WTC11 (cell line): ENCODE data around the gene SLC1A7.

Experiments used
- CBFB ChIP-seq: sonication (generic); formaldehyde crosslinking; IDR thresholded peaks from 2 replicates; pipeline ENCODE4 v1.8.1; 2022; ENCODE audit warnings: mild to moderate bottlenecking, low read depth, missing genetic modification reagents
- CTCF ChIP-seq: fragments of 200-600 bp; IDR thresholded peaks from 2 replicates; pipeline ENCODE4 v1.8.0; 2022; ENCODE audit warnings: antibody characterized with exemption
- E2F4 ChIP-seq: sonication (generic); formaldehyde crosslinking; IDR thresholded peaks from 2 replicates; pipeline ENCODE4 v1.8.1; 2022; ENCODE audit warnings: low read depth, mild to moderate bottlenecking, moderate library complexity, missing genetic modification reagents, borderline replicate concordance
- ETV6 ChIP-seq: sonication (generic); formaldehyde crosslinking; IDR thresholded peaks from 2 replicates; pipeline ENCODE4 v1.8.1; 2022; ENCODE audit warnings: mild to moderate bottlenecking, missing genetic modification reagents
- FOXK1 ChIP-seq: sonication (generic); formaldehyde crosslinking; IDR thresholded peaks from 2 replicates; pipeline ENCODE4 v1.8.0; 2022; ENCODE audit warnings: mild to moderate bottlenecking, moderate library complexity, missing genetic modification reagents
- MAX ChIP-seq: sonication (generic); formaldehyde crosslinking; IDR thresholded peaks from 2 replicates; pipeline ENCODE4 v1.8.0; 2022; ENCODE audit warnings: mild to moderate bottlenecking, missing genetic modification reagents
- NR1H2 ChIP-seq: sonication (generic); formaldehyde crosslinking; IDR thresholded peaks from 2 replicates; pipeline ENCODE4 v1.9.0; 2021; ENCODE audit warnings: mild to moderate bottlenecking, moderate library complexity, missing genetic modification reagents
- PRDM15 ChIP-seq: sonication (generic); formaldehyde crosslinking; IDR thresholded peaks from 2 replicates; pipeline ENCODE4 v1.8.0; 2022; ENCODE audit warnings: missing genetic modification reagents
- STAT6 ChIP-seq: sonication (generic); formaldehyde crosslinking; conservative IDR thresholded peaks from 2 replicates; pipeline ENCODE4 v1.8.1; 2023; ENCODE audit warnings: mild to moderate bottlenecking, low read depth, missing genetic modification reagents, moderate library complexity

- no peak for TF ChIP-seq CTCF
- TF ChIP-seq CBFB (CRISPR knock-in tag): no peak
- no peak for TF ChIP-seq ETV6 (CRISPR knock-in tag)
- TF ChIP-seq NR1H2 (CRISPR knock-in tag): no peak
- TF ChIP-seq E2F4 (CRISPR knock-in tag): no peak
- TF ChIP-seq STAT6: no peak
- no peak for TF ChIP-seq PRDM15 (CRISPR knock-in tag)
- no peak for TF ChIP-seq MAX (CRISPR knock-in tag)
- no peak for TF ChIP-seq FOXK1 (CRISPR knock-in tag)
Observed at GRCh38 chr1:53137729-53138128, 4.7 kb downstream of the SLC1A7 start.
